CD4-positive, alpha-beta T cell (primary cell): Measurements from ENCODE around the gene ZNF385B. TPM values are rescaled to one million over a fixed set of nuclear protein-coding genes. Genes with fewer than 3 reads are reported as not detected.

ENCODE experiments used
- ATAC-seq: fragments of 200-7000 bp; cut with Tn5 transposase; one replicate; pipeline ENCODE4 v1.10.0; 2022; ENCODE audit warnings: mild to moderate bottlenecking; ENCODE audit not compliant: poor library complexity
- CTCF ChIA-PET: fragments of 350-600 bp; sonication (Branson Sonifier 250); formaldehyde crosslinking; loops from one replicate; lab custom pipeline; 2021; ENCODE audit warnings: antibody characterized with exemption, inconsistent platforms; lab: Charles Lee
- POLR2A ChIA-PET: fragments of 350-600 bp; sonication (Branson Sonifier 250); formaldehyde crosslinking; loops from one replicate; lab custom pipeline; 2021; ENCODE audit warnings: antibody characterized with exemption, inconsistent platforms; lab: Charles Lee
- DNase-seq, 14 experiments: peaks; one replicate each; pipeline ENCODE4 v3.0.0-alpha.2; 2013 to 2020; ENCODE audit warnings: mixed read lengths in 2 of 14
- H3K27ac ChIP-seq, 2 donors: one replicate each; pipeline versions ENCODE4 v1.5.1 to v1.7.0; 2013; ENCODE audit warnings: low read length in 2 of 2, low read depth in 1 of 2, mild to moderate bottlenecking in 1 of 2
- H3K27me3 ChIP-seq, 2 experiments: 1 replicate in 1 of 2; 2 replicates in 1 of 2; pipeline versions ENCODE4 v1.6.1 to v1.7.0; 2013; ENCODE audit warnings: low read length in 2 of 2, control low read depth in 1 of 2, mild to moderate bottlenecking in 1 of 2, moderate library complexity in 1 of 2; ENCODE audit not compliant: insufficient read depth in 2 of 2, control insufficient read depth in 1 of 2
- H3K36me3 ChIP-seq: one replicate; pipeline ENCODE4 v1.6.1; 2013; ENCODE audit warnings: low read length, control low read depth; ENCODE audit not compliant: insufficient read depth
- H3K4me1 ChIP-seq: one replicate; pipeline ENCODE4 v1.6.1; 2013; ENCODE audit warnings: low read length, control low read depth; ENCODE audit not compliant: insufficient read depth
- H3K4me3 ChIP-seq: one replicate; pipeline ENCODE4 v1.5.1; 2013; ENCODE audit warnings: mild to moderate bottlenecking, low read length, moderate library complexity
- H3K9me3 ChIP-seq, 2 experiments: 1 replicate in 1 of 2; 2 replicates in 1 of 2; pipeline versions ENCODE4 v1.6.1 to v1.7.0; 2013; ENCODE audit warnings: low read length in 2 of 2, mild to moderate bottlenecking in 2 of 2, control low read depth in 1 of 2, moderate library complexity in 1 of 2; ENCODE audit not compliant: control insufficient read depth in 1 of 2, insufficient read depth in 1 of 2
- H3K27ac Mint-ChIP-seq: one replicate; pipeline ENCODE4 v1.8.0; 2020; ENCODE audit warnings: mixed read lengths
- H3K27me3 Mint-ChIP-seq: one replicate; pipeline ENCODE4 v1.8.0; 2021; ENCODE audit warnings: mixed read lengths
- H3K36me3 Mint-ChIP-seq: one replicate; pipeline ENCODE4 v1.8.0; 2021; ENCODE audit warnings: low read depth, mixed read lengths
- H3K4me1 Mint-ChIP-seq: one replicate; pipeline ENCODE4 v1.8.0; 2021; ENCODE audit warnings: low read depth, mixed read lengths
- H3K4me3 Mint-ChIP-seq: one replicate; pipeline ENCODE4 v1.8.0; 2020; ENCODE audit warnings: mild to moderate bottlenecking, mixed read lengths
- H3K9me3 Mint-ChIP-seq: one replicate; pipeline ENCODE4 v1.8.0; 2020; ENCODE audit warnings: mixed read lengths
- CTCF ChIP-seq: fragments of 200-600 bp; IDR thresholded peaks from one replicate; pipeline ENCODE4 v1.8.0; 2022; ENCODE audit warnings: antibody characterized with exemption, mild to moderate bottlenecking
- intact Hi-C, 2 experiments: fragments of 100-400 bp; cut with DNase I in 1 of 2; cut with micrococcal nuclease in 1 of 2; formaldehyde crosslinking; loops; one replicate each; pipeline versions ENCODE4 v1.15.1 to v1.9.0; 2023 to 2025; cut with DNase I, micrococcal nuclease
- total RNA-seq, 174 experiments: library from RNA in 2 of 174; stranded (reverse) in 2 of 174; gene quantifications; one replicate each; pipeline ENCODE4 v1.2.3 and lab custom pipeline; 2021 to 2026

ZNF385B gene
- total RNA-seq, 2 experiments from 2014 or later: not detected

- CTCF ChIA-PET: no interaction called here
- no peak for ATAC-seq
- Histone ChIP-seq H3K36me3 (no peaks in the 10 kb centered on the region), H3K4me1 (no peaks in the 10 kb centered on the region), H3K27me3 (no peaks in the 10 kb centered on the region), H3K27ac (no peak overlapping the region), H3K9me3 (no peaks in the 10 kb centered on the region), H3K4me3 (no peak overlapping the region)
- no peaks in the 10 kb centered on the region for H3K4me1 Mint-ChIP-seq
- no peak overlapping the region for H3K27ac Mint-ChIP-seq
- H3K36me3 Mint-ChIP-seq: no peaks in the 10 kb centered on the region
- intact Hi-C loops: no loop called here
- H3K4me3 Mint-ChIP-seq: no peak overlapping the region
- peaks cover 7% of the 10 kb centered on the region for H3K27me3 Mint-ChIP-seq
- DNase-seq: no peak
- POLR2A ChIA-PET: no interaction called here
- H3K9me3 Mint-ChIP-seq: no peaks in the 10 kb centered on the region
- no peak for TF ChIP-seq CTCF
Measured at GRCh38 chr2:179652296-179652695, 209.1 kb downstream of the ZNF385B start.

GRCh38 chr2:179650420-179650819 is 211.0 kb downstream of the ZNF385B start:
- H3K27ac ChIP-seq: no peak overlapping the region

DNA sequence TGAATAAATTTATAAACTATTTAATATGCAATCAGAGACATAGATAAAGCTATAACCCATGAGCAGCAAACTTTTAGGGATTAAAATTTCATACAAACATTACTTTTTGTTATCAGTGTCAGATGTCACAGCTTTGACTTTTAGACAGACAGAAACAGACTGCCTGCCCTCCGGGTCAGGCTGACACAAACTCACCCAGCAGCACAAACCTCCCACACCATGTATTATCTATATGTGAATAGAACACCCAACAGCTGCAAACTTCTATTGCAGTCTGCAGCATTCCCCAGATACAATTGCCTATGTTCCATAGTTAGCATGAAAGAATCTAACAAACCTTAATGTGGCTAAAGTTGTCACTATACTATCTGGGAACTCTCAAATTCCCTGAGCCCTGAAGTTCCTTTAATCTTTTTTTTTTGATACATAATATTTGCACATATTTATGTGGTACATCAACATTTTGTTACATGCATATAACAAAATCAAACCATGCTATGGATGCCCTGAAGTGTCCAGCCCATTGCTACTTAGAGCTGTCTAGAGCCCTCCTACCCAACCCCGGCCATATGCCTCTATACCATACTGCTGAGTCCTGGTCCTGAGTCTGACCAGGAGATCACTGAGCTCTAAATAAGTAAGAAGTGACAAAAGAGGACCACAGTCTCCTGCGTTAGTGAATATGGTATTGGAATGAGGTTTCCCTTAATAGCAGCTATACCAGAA is 214.4 kb downstream of the ZNF385B start:
- ChIA-PET CTCF (no interaction called here), POLR2A (no interaction called here)
- Histone ChIP-seq H3K27ac (no peak overlapping the region), H3K4me1 (no peaks in the 10 kb centered on the region), H3K36me3 (no peaks in the 10 kb centered on the region), H3K9me3 (no peaks in the 10 kb centered on the region), H3K27me3 (no peaks in the 10 kb centered on the region), H3K4me3 (no peak overlapping the region)
- DNase-seq (no peak), ATAC-seq (no peak)
- Mint-ChIP-seq H3K36me3 (no peaks in the 10 kb centered on the region), H3K27ac (no peak overlapping the region), H3K4me1 (no peaks in the 10 kb centered on the region), H3K4me3 (no peak overlapping the region), H3K27me3 (peaks cover 7% of the 10 kb centered on the region), H3K9me3 (no peaks in the 10 kb centered on the region)
- intact Hi-C loops: no loop called here
- TF ChIP-seq CTCF: no peak

More at GRCh38 chr2:179650420-179650819, 211.0 kb downstream of the ZNF385B start:
- ChIA-PET POLR2A (no interaction called here), CTCF (no interaction called here)
- H3K27me3 Mint-ChIP-seq: peaks cover 7% of the 10 kb centered on the region
- TF ChIP-seq CTCF: no peak
- H3K4me1 ChIP-seq: no peaks in the 10 kb centered on the region
- no peaks in the 10 kb centered on the region for H3K4me1 Mint-ChIP-seq
- H3K4me3 ChIP-seq: no peak overlapping the region
- no peak overlapping the region for H3K4me3 Mint-ChIP-seq
- ATAC-seq (no peak), DNase-seq (no peak)
- no peak overlapping the region for H3K27ac Mint-ChIP-seq
- intact Hi-C loops: no loop called here
- no peaks in the 10 kb centered on the region for H3K9me3 Mint-ChIP-seq
- no peaks in the 10 kb centered on the region for H3K36me3 ChIP-seq
- no peaks in the 10 kb centered on the region for H3K27me3 ChIP-seq
- H3K36me3 Mint-ChIP-seq: no peaks in the 10 kb centered on the region
- H3K9me3 ChIP-seq: no peaks in the 10 kb centered on the region
